Activated T-cell treated with anti-CD3 and anti-CD28 coated beads, Interleukin-2, amount 50 U/mL, for 48 hours (primary cell): ENCODE measurements around the gene NPHP3.

Experiments
- DNase-seq, 2 experiments: peaks; one replicate each; pipeline ENCODE4 v3.0.0-alpha.2; 2020

The NPHP3 gene

GRCh38 chr3:132682201-132682600 lies 40.0 kb downstream of the NPHP3 start:
- no peak for DNase-seq

DNA sequence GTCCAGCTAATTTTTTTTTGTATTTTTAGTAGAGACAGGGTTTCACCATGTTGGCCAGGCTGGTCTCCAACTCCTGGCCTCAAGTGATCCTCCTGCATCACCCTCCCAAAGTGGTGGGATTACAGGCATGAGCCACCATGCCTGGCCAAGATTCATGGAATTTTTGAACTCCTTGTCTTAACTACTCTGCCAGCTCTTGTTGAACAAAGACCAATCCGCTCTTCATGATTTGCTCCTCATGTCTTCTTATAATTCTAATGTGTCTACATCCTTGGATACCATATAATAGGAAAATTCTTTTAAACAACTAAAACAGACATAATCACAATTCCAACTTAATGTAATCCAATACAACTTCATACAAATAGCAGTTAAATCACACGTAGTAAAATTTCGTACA lies 40.8 kb downstream of the NPHP3 start:
- no peak for DNase-seq

DNA sequence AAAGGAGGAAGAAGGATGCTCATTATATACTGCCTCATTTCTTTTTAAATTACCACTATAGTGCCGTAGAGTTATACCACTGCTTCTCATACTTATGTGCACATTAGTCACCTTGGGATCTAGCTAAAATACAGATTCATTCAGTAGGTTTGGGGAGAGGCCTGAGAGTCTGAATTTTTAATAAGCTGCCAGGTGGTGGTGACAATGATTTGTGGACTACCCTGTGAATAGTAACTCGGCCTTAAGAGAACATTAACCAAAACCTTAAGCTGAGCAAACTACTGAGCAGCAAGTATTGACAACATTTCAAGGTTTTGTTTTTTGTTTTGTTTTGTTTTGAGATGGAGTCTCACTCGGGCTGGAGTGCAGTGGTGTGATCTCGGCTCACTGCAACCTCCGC lies 42.3 kb downstream of the NPHP3 start:
- no peak for DNase-seq

GRCh38 chr3:132675408-132675807 lies 46.8 kb downstream of the NPHP3 start:
- no peak for DNase-seq

GRCh38 chr3:132669256-132669777 lies 52.9 kb downstream of the NPHP3 start:
- no peak for DNase-seq

- DNase-seq = no peak
Observed at GRCh38 chr3:132665230-132665745, 56.9 kb downstream of the NPHP3 start.

DNA sequence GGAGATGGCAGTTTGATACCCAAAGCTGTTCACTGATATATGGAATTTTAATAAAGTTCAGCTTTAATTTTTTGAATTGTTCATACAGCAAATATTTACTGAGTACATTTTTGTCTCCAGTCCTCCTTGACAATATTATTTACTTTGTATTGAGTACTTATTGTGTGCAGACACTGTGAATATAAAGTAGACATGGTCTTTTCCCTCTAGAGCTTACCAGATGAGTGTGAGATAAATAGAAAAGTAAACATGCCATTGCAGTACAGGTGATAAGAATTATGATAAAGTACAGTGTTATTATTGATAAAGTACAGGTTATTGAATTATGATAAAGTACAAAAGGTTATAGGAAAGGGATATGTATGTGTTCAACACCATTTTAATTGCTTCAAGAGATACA lies 60.0 kb downstream of the NPHP3 start:
- no peak for DNase-seq

GRCh38 chr3:132661101-132661500 lies 61.1 kb downstream of the NPHP3 start:
- no peak for DNase-seq

GRCh38 chr3:132660811-132661070 lies 61.5 kb downstream of the NPHP3 start:
- DNase-seq = no peak

GRCh38 chr3:132660052-132660810 lies 62.0 kb downstream of the NPHP3 start, which contains the start of gene UBA5:
TSS of gene UBA5 (plus strand) at chr3:132660329. CDS start at chr3:132660538, 209 bp downstream.
- DNase-seq = peak; percentile 84 to 85

DNA sequence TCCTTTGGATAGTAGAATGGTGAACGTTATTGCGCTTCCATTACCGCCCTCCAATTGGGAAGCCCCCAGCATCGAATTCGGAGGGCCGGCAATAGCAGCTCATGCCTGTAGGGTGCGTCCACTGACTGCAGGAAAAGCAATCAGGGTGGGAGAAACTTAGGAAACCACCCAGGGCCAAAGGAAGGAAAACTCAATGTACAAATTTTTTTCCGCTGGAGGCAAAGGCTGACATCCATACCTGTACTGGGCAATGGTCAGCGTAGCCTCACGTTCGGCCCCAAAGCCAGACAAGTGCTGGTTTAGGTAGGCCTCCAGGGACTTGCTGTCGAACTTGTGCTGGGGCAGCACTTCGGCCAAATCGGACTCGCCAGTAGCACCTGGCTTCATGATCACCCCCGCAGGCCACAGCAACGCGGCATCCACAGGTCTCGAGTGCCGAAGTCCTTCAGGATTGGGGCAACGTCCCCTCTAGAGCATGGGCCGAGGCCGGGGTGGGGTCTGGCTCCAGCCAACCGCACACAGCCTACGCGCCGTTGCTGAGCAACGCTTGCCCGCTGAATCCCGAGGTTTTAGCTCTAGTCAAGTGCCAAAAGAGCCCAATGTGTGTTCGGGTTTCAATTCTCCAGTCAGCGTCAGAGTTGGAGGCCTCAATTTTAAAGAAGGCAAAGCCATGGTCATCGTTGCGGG lies 62.7 kb downstream of the NPHP3 start, which contains the start of gene ACAD11:
Gene ACAD11 (minus strand): TSS at position 445 of the 687 bp plus-strand sequence. CDS start 58 bp downstream, at position 387.
- DNase-seq = peak; percentile 62 to 67

DNA sequence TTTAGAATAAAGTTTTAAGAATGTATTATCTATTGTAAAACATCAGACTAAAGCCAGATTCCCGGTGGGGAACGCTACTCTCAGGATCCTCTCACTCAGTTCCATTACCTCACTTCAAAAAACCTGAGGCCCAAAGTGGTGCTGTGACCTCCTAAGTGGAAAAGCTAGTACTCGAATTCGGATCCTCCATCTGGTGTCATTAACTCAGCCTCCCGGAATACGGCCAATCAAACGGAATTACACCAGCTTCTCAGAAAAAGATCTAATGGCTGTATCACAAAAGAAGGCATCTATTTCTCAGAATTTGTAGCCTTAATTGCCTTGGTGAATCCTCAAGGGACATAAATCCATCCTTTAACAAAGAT lies 63.2 kb downstream of the NPHP3 start:
- no peak for DNase-seq

- no peak for DNase-seq
Observed at GRCh38 chr3:132657869-132658747, 64.1 kb downstream of the NPHP3 start.

- no peak for DNase-seq
Observed at GRCh38 chr3:132655471-132655870, 66.7 kb downstream of the NPHP3 start.

DNA sequence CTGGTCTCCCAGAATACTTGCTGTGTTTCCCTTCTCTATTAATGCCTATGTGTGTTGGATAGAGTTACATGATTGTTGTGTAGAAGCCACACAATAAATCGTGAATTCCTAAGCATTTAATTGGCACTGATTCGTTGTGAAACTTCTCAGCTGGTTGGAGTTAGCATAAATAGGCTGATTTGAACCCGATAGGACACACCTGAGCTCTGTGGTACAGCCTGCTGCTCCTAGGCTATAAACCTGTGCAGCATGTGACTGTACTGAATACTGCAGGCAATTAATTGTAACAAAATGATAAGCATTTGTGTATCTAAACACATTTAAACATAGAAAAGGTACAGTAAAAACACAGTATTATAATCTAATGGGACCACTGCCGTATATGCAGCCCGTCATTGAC lies 67.5 kb downstream of the NPHP3 start:
- no peak for DNase-seq

DNA sequence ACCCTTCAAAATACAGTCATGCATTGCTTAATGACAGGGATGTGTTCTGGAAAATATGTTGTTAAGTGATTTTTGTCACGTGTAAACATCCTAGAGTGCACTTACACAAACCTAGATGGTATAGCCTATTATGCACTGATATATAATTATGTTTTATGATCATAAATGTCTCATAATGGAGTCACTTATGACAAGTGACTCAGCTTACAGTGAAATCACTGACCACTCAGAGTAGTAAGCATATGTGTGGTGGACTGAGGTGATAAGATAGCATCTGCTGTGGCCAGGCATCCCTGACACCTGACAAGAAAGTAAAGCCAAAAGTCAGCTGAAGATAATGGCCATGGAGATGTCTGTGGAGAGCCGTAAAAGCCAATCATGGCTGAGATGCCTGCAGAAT lies 68.0 kb downstream of the NPHP3 start:
- no peak for DNase-seq

DNA sequence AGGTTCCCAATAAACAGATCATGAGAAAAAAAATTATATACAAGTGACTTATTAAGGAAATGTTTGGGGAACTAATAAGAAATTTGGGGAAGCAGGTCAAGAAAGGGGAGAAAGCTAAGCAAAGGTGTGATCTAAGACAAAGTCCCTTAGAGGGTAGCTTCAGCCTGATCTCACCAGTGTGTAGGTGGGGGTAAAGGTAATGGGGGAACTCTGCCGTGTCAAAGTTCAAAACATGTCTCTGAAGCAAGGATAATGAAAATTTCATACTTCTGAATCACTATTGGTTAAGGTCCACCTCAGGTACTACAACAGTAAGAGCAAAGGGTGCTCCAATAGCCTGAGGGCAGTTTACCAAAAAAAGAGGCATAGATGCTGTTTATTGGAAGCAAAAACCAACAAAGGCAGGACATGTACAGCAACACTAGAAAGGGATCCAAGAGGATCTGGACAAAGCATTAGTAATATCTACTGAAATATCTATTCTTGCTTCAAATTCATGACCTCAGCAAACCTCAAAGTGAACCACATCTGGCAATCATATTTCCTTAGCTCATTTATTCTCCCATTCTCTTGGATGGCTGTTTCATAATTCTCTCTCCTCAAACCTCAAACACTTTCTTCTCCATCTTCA lies 69.5 kb downstream of the NPHP3 start:
- DNase-seq = no peak

- DNase-seq = no peak
Observed at GRCh38 chr3:132650153-132650552, 72.1 kb downstream of the NPHP3 start.

- DNase-seq = no peak
Observed at GRCh38 chr3:132645058-132645457, 77.2 kb downstream of the NPHP3 start.

GRCh38 chr3:132643366-132643765 lies 78.8 kb downstream of the NPHP3 start:
- DNase-seq = no peak

DNA sequence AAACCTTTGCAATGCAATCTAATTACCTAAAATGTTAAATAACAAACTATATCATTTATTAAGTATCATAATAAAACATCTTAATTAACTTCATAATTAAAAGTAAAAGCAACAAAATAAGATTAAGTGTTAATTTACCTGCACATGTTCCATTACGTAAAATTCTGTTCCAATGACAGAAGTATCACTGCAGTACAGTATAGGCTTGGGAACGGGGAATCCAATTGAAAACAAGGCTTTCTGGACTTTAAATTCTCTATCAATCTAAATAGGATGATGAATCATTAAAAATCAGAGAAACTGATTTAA lies 79.7 kb downstream of the NPHP3 start:
- no peak for DNase-seq

- no peak for DNase-seq
Observed at GRCh38 chr3:132641837-132642538, 80.2 kb downstream of the NPHP3 start.
